ENCODE data around the gene HLA-DQA2.
"Not testable (repeated sequence)": the region's sequence is repeated elsewhere in the genome, so short reads cannot be mapped to it uniquely, and the experiment has no call there.

Gene HLA-DQA2

DNA sequence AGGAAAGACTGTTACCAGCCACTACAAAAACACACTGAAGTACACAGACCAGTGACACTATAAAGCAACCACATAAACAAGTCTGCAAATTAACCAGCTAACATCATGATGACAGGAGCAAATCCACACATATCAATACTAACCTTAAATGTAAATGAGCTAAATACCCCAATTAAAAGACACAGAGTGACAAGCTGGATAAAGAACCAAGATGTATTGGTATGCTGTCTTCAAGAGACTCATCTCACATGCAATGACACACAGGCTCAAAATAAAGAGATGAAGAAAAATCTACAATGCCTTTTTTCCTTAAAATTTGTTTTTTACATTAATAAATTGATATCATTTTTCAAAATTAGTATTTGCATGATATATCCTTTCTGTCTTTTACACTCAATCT is 41.7 kb downstream of the HLA-DQA2 start:
- DNase-seq, result not testable (repeated sequence)

GRCh38 chr6:32785781-32786533 is 44.8 kb downstream of the HLA-DQA2 start:
- DNase-seq, result no peak

GRCh38 chr6:32790306-32790705 is 49.1 kb downstream of the HLA-DQA2 start:
- no peak for DNase-seq

GRCh38 chr6:32792901-32793435 is 51.8 kb downstream of the HLA-DQA2 start:
- no peak for DNase-seq

DNA sequence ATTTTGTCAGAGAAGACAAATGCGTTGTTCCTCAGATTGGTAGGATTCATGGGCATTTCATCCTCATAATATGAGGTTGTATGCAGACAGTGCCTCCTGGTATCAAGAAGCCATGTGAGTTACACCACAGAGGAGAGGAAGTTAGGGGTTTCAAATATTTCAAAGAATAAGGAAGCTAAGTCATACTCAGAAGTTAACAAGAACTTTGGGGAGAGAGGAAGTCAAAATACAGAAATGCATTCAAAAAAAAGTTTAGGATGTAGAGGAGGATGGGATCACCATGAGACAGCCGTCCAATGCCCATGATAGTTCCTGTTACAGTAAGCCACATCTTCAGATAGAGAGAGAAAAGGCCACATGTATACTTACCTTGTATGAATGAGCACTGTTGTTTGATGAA is 53.3 kb downstream of the HLA-DQA2 start:
- no peak for DNase-seq

Measured in NCI-H1417 treated with DMSO at 0.1 percent for 48 hours (cell line).